Caco-2 (cell line): ENCODE results near the gene POGLUT3. TPM values are rescaled to one million over a fixed set of nuclear protein-coding genes. Genes with fewer than 3 reads are reported as not detected.

Experiments
- Bru-seq: library from RNA; stranded (reverse); fragments of 400-500 nt; gene quantifications from one replicate; lab custom pipeline; 2021; lab: Mats Ljungman, UMichigan
- BruChase-seq, 2 experiments: library from RNA; stranded (reverse); fragments of 400-500 nt; gene quantifications; one replicate each; lab custom pipeline; 2021; lab: Mats Ljungman, UMichigan
- BruUV-seq: library from RNA; stranded (reverse); fragments of 400-500 nt; replicated peaks from 2 replicates; lab custom pipeline; 2021; lab: Mats Ljungman, UMichigan
- CTCF ChIA-PET: fragments of 300-600 bp; sonication (Branson Sonifier 250); formaldehyde crosslinking; loops from one replicate; lab custom pipeline; 2022; ENCODE audit warnings: antibody characterized with exemption; lab: Charles Lee
- POLR2A ChIA-PET: fragments of 300-600 bp; sonication (Branson Sonifier 250); formaldehyde crosslinking; loops from one replicate; lab custom pipeline; 2022; ENCODE audit warnings: antibody characterized with exemption; lab: Charles Lee
- DNase-seq, 2 experiments: peaks; one replicate each; pipeline versions ENCODE4 v3.0.0 to v3.0.0-alpha.2; 2020 to 2022
- H3K27me3 ChIP-seq: replicated peaks from 2 replicates; pipeline ENCODE4 v1.6.0; 2011; ENCODE audit warnings: low read length; ENCODE audit not compliant: control insufficient read depth, insufficient read depth
- H3K36me3 ChIP-seq: 2 replicates; pipeline ENCODE4 v1.5.1; 2011; ENCODE audit warnings: low read length; ENCODE audit not compliant: control insufficient read depth, insufficient read depth
- H3K4me1 ChIP-seq: fragments of 250-450 bp; sonication (Bioruptor Pico); 2 replicates; pipeline ENCODE4 v1.5.1; 2020; ENCODE audit warnings: mild to moderate bottlenecking
- H3K4me3 ChIP-seq: 2 replicates; pipeline ENCODE4 v1.5.1; 2011; ENCODE audit warnings: low read depth, mild to moderate bottlenecking, control low read depth, low read length
- H3K9me3 ChIP-seq: fragments of 250-450 bp; sonication (Bioruptor Pico); 2 replicates; pipeline ENCODE4 v1.5.1; 2020; ENCODE audit warnings: mild to moderate bottlenecking, moderate library complexity
- H3K27ac Mint-ChIP-seq: one replicate; pipeline ENCODE4 v1.8.0; 2022; ENCODE audit warnings: mixed read lengths; ENCODE audit not compliant: unreplicated experiment
- H3K27me3 Mint-ChIP-seq: one replicate; pipeline ENCODE4 v1.8.0; 2022; ENCODE audit warnings: mixed read lengths; ENCODE audit not compliant: insufficient read depth, unreplicated experiment
- H3K36me3 Mint-ChIP-seq: one replicate; pipeline ENCODE4 v1.8.0; 2022; ENCODE audit warnings: mild to moderate bottlenecking, mixed read lengths; ENCODE audit not compliant: insufficient read depth, unreplicated experiment
- H3K4me1 Mint-ChIP-seq: one replicate; pipeline ENCODE4 v1.8.0; 2022; ENCODE audit warnings: low read depth, mixed read lengths; ENCODE audit not compliant: unreplicated experiment
- H3K4me3 Mint-ChIP-seq: one replicate; pipeline ENCODE4 v1.8.0; 2022; ENCODE audit warnings: mild to moderate bottlenecking, moderate library complexity, mixed read lengths; ENCODE audit not compliant: unreplicated experiment
- H3K9me3 Mint-ChIP-seq: one replicate; pipeline ENCODE4 v1.8.0; 2022; ENCODE audit warnings: mixed read lengths; ENCODE audit not compliant: unreplicated experiment
- intact Hi-C: fragments of 100-400 bp; cut with micrococcal nuclease; formaldehyde crosslinking; loops from one replicate; pipeline ENCODE4 v1.10.0; 2022; ENCODE audit not compliant: unreplicated experiment
- long read RNA-seq: library from polyadenylated mRNA; stranded (forward); transcript quantifications from one replicate; pipeline ENCODE4 v2.0.0, GENCODE V29; 2022
- total RNA-seq: library from RNA; stranded (reverse); gene quantifications from 2 replicates; pipeline ENCODE4 v1.2.3, GENCODE V29; 2022
- TF ChIP-seq, protein P1 (sequence below), 2 experiments: fragments of 200-600 bp in 1 of 2; IDR thresholded peaks; 1 replicate in 1 of 2; 2 replicates in 1 of 2; pipeline versions ENCODE4 v1.5.1 to v1.8.0; 2011 to 2022; ENCODE audit warnings: antibody characterized with exemption in 1 of 2, control low read depth in 1 of 2, inconsistent platforms in 1 of 2, low read depth in 1 of 2, low read length in 1 of 2, mild to moderate bottlenecking in 1 of 2, moderate library complexity in 1 of 2; ENCODE audit not compliant: insufficient read depth in 1 of 2, severe bottlenecking in 1 of 2, unreplicated experiment in 1 of 2

Gene POGLUT3
- total RNA-seq (87.2 and 87.5 TPM in 2 replicates), Bru-seq, nascent RNA (percentile 94 among the genes with signal in this experiment), BruChase-seq, experiment 1, labeled RNA remaining after a 2-hour chase (percentile 96 among the genes with signal in this experiment), BruChase-seq, experiment 2, labeled RNA remaining after a 6-hour chase (percentile 98 among the genes with signal in this experiment)
- long read RNA-seq, full-length matches to known transcripts: 77 of 107 reads
- long read RNA-seq, partial matches to known transcripts: 3 of 107 reads
- long read RNA-seq, other reads (novel, unspliced or antisense): 27 of 107 reads

DNA sequence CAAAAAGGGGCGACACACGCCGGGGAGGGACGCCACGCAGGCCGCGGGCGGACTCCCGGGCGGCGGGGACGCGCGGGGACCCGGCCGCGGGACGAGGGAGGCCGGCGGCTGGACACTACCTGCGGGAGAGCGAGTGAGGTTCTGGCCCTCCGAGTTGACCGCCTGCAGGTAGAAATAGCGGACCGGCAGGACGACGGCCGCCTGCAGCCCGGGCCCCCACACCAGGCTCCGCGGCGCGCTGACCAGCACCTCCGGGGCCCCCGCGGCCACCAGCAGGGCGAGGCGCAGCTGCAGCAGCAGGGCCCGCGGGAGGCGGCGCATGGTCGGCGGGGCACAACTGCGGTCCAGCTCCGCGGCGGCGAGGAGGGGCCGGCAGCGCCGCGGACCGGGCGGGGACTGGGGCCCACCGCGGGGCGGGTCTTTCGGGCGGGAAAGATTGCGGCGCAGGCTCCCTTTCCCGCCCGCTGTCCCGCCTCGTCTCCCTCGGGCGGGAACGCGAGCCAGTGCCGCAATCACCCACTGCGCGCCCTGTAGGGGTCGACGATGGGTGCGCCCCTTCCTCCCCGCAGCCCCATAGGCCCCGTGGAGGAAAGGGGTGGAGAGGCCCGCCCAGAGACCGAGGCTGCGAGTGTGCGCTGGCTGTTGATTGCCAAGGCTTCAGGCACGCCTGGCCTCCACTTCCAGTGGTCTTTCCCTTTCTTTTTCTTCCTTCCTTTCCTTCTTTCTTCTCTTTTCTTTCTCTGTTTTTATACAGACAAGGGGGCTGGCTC, at the start of gene POGLUT3:
POGLUT3 (minus strand) TSS at position 339 of the 770 bp plus-strand sequence; CDS start at position 321, 18 bp downstream.
- POLR2A ChIA-PET: interaction anchor here (0.6 to 0.7 kb wide), 2 partner anchors 61 to 90 kb away, joined by 3 to 5 read pairs; no protein-coding TSS in a partner anchor
- no peaks in the 10 kb centered on the region for H3K9me3 ChIP-seq
- peaks cover 47% of the 10 kb centered on the region for H3K4me1 Mint-ChIP-seq
- BruUV-seq: no TSS peak
- intact Hi-C loops: loop anchor here (2.0 to 5.0 kb wide), 3 partner anchors 74 to 181 kb away; no protein-coding TSS in a partner anchor
- peaks cover 34% of the 10 kb centered on the region for H3K36me3 Mint-ChIP-seq
- no peaks in the 10 kb centered on the region for H3K9me3 Mint-ChIP-seq
- peak within 1 kb of the TSS; percentile 92 for H3K4me3 Mint-ChIP-seq
- peak; percentile 87 to 93 for DNase-seq
- no peaks in the 10 kb centered on the region for H3K27me3 ChIP-seq
- H3K4me1 ChIP-seq: peaks cover 37% of the 10 kb centered on the region
- H3K36me3 ChIP-seq: no peaks in the 10 kb centered on the region
- CTCF ChIA-PET: no interaction called here
- TF ChIP-seq, protein P1, sequence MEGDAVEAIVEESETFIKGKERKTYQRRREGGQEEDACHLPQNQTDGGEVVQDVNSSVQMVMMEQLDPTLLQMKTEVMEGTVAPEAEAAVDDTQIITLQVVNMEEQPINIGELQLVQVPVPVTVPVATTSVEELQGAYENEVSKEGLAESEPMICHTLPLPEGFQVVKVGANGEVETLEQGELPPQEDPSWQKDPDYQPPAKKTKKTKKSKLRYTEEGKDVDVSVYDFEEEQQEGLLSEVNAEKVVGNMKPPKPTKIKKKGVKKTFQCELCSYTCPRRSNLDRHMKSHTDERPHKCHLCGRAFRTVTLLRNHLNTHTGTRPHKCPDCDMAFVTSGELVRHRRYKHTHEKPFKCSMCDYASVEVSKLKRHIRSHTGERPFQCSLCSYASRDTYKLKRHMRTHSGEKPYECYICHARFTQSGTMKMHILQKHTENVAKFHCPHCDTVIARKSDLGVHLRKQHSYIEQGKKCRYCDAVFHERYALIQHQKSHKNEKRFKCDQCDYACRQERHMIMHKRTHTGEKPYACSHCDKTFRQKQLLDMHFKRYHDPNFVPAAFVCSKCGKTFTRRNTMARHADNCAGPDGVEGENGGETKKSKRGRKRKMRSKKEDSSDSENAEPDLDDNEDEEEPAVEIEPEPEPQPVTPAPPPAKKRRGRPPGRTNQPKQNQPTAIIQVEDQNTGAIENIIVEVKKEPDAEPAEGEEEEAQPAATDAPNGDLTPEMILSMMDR (IDR thresholded peaks at IDR 0.05; ENCODE audit: insufficient read depth in 1 of 2, low read depth in 1 of 2, low read length in 1 of 2, severe bottlenecking in 1 of 2, unreplicated experiment in 1 of 2): peak in 1 of 2 experiments; percentile 18
- peak within 1 kb of the TSS; percentile 74 for H3K4me3 ChIP-seq
- H3K27me3 Mint-ChIP-seq: no peaks in the 10 kb centered on the region
- peak within 1 kb of the TSS; percentile 98 for H3K27ac Mint-ChIP-seq

- Mint-ChIP-seq H3K9me3 (no peaks in the 10 kb centered on the region), H3K4me1 (peaks cover 25% of the 10 kb centered on the region), H3K27me3 (no peaks in the 10 kb centered on the region), H3K4me3 (no peak overlapping the region), H3K36me3 (no peaks in the 10 kb centered on the region), H3K27ac (no peak overlapping the region)
- no peak for DNase-seq
- no peaks in the 10 kb centered on the region for H3K36me3 ChIP-seq
- H3K9me3 ChIP-seq: no peaks in the 10 kb centered on the region
- peaks cover 29% of the 10 kb centered on the region for H3K4me1 ChIP-seq
- POLR2A ChIA-PET: interaction anchor here (0.6 kb wide), 1 partner anchor 15 kb away, joined by 6 read pairs; no protein-coding TSS in a partner anchor
- no TSS peak for BruUV-seq
- intact Hi-C loops: no loop called here
- CTCF ChIA-PET: no interaction called here
- H3K27me3 ChIP-seq: no peaks in the 10 kb centered on the region
- TF ChIP-seq, protein P1 (IDR thresholded peaks at IDR 0.05; ENCODE audit: insufficient read depth in 1 of 2, low read depth in 1 of 2, low read length in 1 of 2, severe bottlenecking in 1 of 2, unreplicated experiment in 1 of 2): no peak
- H3K4me3 ChIP-seq: no peak overlapping the region
Observed at GRCh38 chr11:108545909-108546501, 47.8 kb upstream of the POGLUT3 start.
